ENCODE results near the gene CDKAL1. TPM values are rescaled to one million over a fixed set of nuclear protein-coding genes. Genes with fewer than 3 reads are reported as not detected.

Gene CDKAL1
- total RNA-seq, 1 experiment from 2014 or later, result 13.8 TPM

- CTCF ChIA-PET, result no interaction called here
- Histone ChIP-seq H3K4me3 (ENCODE audit: low read length) (no peak overlapping the region), H3K9ac (ENCODE audit: low read length) (no peak overlapping the region), H3K9me3 (ENCODE audit: low read length) (no peaks in the 10 kb centered on the region), H3K9me2 (replicated peaks; ENCODE audit: low read length) (no peaks in the 10 kb centered on the region), H3K36me3 (ENCODE audit: low read depth, low read length) (no peaks in the 10 kb centered on the region), H3F3A (ENCODE audit: low read length, unreplicated experiment) (no peaks in the 10 kb centered on the region), H2AFZ (ENCODE audit: low read length) (no peak overlapping the region), H3K4me2 (ENCODE audit: low read length) (no peak overlapping the region), H3K27ac (ENCODE audit: low read length) (no peak overlapping the region), H4K20me1 (ENCODE audit: low read length) (no peaks in the 10 kb centered on the region), H3K79me2 (ENCODE audit: low read length) (no peaks in the 10 kb centered on the region), H3K4me1 (ENCODE audit: insufficient read depth, low read length) (no peaks in the 10 kb centered on the region), H3K27me3 (ENCODE audit: low read length) (no peaks in the 10 kb centered on the region)
- no peak for TF ChIP-seq EZH2 (IDR thresholded peaks at IDR 0.05; ENCODE audit: low read length, unreplicated experiment)
- ATAC-seq (no peak), DNase-seq (no peak)
- BruUV-seq (replicated peaks), result no TSS peak
- intact Hi-C loops (cut with micrococcal nuclease), result no loop called here
- POLR2A ChIA-PET (ENCODE audit: unreplicated experiment), result no interaction called here
Measured at GRCh38 chr6:20777801-20778200, 243.5 kb downstream of the CDKAL1 start.

- no peaks in the 10 kb centered on the region for H4K20me1 ChIP-seq (ENCODE audit: low read length)
- no peak overlapping the region for H3K27ac ChIP-seq (ENCODE audit: low read length)
- no peak overlapping the region for H3K4me3 ChIP-seq (ENCODE audit: low read length)
- no peaks in the 10 kb centered on the region for H3K4me1 ChIP-seq (ENCODE audit: insufficient read depth, low read length)
- ATAC-seq, result no peak
- BruUV-seq (replicated peaks), result no TSS peak
- no peaks in the 10 kb centered on the region for H3K79me2 ChIP-seq (ENCODE audit: low read length)
- intact Hi-C loops (cut with micrococcal nuclease), result no loop called here
- no peaks in the 10 kb centered on the region for H3K27me3 ChIP-seq (ENCODE audit: low read length)
- H3K9me3 ChIP-seq (ENCODE audit: low read length), result no peaks in the 10 kb centered on the region
- H3K9me2 ChIP-seq (replicated peaks; ENCODE audit: low read length), result no peaks in the 10 kb centered on the region
- CTCF ChIA-PET, result no interaction called here
- H3K9ac ChIP-seq (ENCODE audit: low read length), result no peak overlapping the region
- no peak for DNase-seq
- TF ChIP-seq CTCF (conservative IDR thresholded peaks at IDR 0.05; ENCODE audit: low read depth, low read length) (no peak), EZH2phosphoT487 (IDR thresholded peaks at IDR 0.05; ENCODE audit: borderline replicate concordance, low read length) (no peak), EZH2 (IDR thresholded peaks at IDR 0.05; ENCODE audit: low read length, unreplicated experiment) (no peak)
- H3K4me2 ChIP-seq (ENCODE audit: low read length), result no peak overlapping the region
- no peak overlapping the region for H2AFZ ChIP-seq (ENCODE audit: low read length)
- POLR2A ChIA-PET (ENCODE audit: unreplicated experiment), result no interaction called here
- no peaks in the 10 kb centered on the region for H3F3A ChIP-seq (ENCODE audit: low read length, unreplicated experiment)
- H3K36me3 ChIP-seq (ENCODE audit: low read depth, low read length), result 0 out of 2 replicates have a peak, but pooled peaks cover 2% of the 10 kb centered on the region
Measured at GRCh38 chr6:20778459-20778858, 244.2 kb downstream of the CDKAL1 start.

GRCh38 chr6:20778912-20779311 is 244.7 kb downstream of the CDKAL1 start:
- H3K9me3 ChIP-seq (ENCODE audit: low read length), result no peaks in the 10 kb centered on the region
- H3K79me2 ChIP-seq (ENCODE audit: low read length), result no peaks in the 10 kb centered on the region
- DNase-seq (no peak), ATAC-seq (no peak)
- intact Hi-C loops (cut with micrococcal nuclease), result no loop called here
- no peak overlapping the region for H3K4me3 ChIP-seq (ENCODE audit: low read length)
- no peaks in the 10 kb centered on the region for H3K9me2 ChIP-seq (replicated peaks; ENCODE audit: low read length)
- no peaks in the 10 kb centered on the region for H3K27me3 ChIP-seq (ENCODE audit: low read length)
- POLR2A ChIA-PET (ENCODE audit: unreplicated experiment), result no interaction called here
- H4K20me1 ChIP-seq (ENCODE audit: low read length), result no peaks in the 10 kb centered on the region
- no peaks in the 10 kb centered on the region for H3K4me1 ChIP-seq (ENCODE audit: insufficient read depth, low read length)
- no peak overlapping the region for H3K27ac ChIP-seq (ENCODE audit: low read length)
- no peak for TF ChIP-seq EZH2 (IDR thresholded peaks at IDR 0.05; ENCODE audit: low read length, unreplicated experiment)
- no peak for TF ChIP-seq EZH2phosphoT487 (IDR thresholded peaks at IDR 0.05; ENCODE audit: borderline replicate concordance, low read length)
- TF ChIP-seq CTCF (conservative IDR thresholded peaks at IDR 0.05; ENCODE audit: low read depth, low read length), result no peak
- no peak overlapping the region for H3K9ac ChIP-seq (ENCODE audit: low read length)
- no TSS peak for BruUV-seq (replicated peaks)
- CTCF ChIA-PET, result no interaction called here
- 0 out of 2 replicates have a peak, but pooled peaks cover 3% of the 10 kb centered on the region for H3K36me3 ChIP-seq (ENCODE audit: low read depth, low read length)
- no peak overlapping the region for H2AFZ ChIP-seq (ENCODE audit: low read length)
- H3K4me2 ChIP-seq (ENCODE audit: low read length), result no peak overlapping the region
- H3F3A ChIP-seq (ENCODE audit: low read length, unreplicated experiment), result no peaks in the 10 kb centered on the region
